GM20431 (cell line): Measurements from ENCODE around the gene MTERF4.

Source experiments
- in situ Hi-C: fragments of 300-500 bp; cut with MseI, MboI; formaldehyde crosslinking; loops from one replicate; pipeline ENCODE4 v1.15.0; 2020; ENCODE audit warnings: low sequenced_read_pairs; ENCODE audit not compliant: unreplicated experiment

Gene MTERF4

GRCh38 chr2:241136191-241136590, 34.1 kb upstream of the MTERF4 start:
- in situ Hi-C loops, result no loop called here

GRCh38 chr2:241135737-241136136, 33.6 kb upstream of the MTERF4 start:
- in situ Hi-C loops, result no loop called here

GRCh38 chr2:241134711-241135110, 32.6 kb upstream of the MTERF4 start:
- in situ Hi-C loops, result no loop called here

GRCh38 chr2:241133436-241133820, 31.3 kb upstream of the MTERF4 start:
- in situ Hi-C loops, result no loop called here

GRCh38 chr2:241132538-241133435, 30.7 kb upstream of the MTERF4 start:
- in situ Hi-C loops, result no loop called here

- in situ Hi-C loops, result no loop called here
Observed at GRCh38 chr2:241131531-241131930, 29.4 kb upstream of the MTERF4 start.

GRCh38 chr2:241130316-241130715, 28.2 kb upstream of the MTERF4 start:
- in situ Hi-C loops, result no loop called here

- in situ Hi-C loops, result no loop called here
Observed at GRCh38 chr2:241129086-241129871, 27.2 kb upstream of the MTERF4 start.

- in situ Hi-C loops, result no loop called here
Observed at GRCh38 chr2:241128266-241128665, 26.2 kb upstream of the MTERF4 start.

GRCh38 chr2:241126771-241127202, 24.7 kb upstream of the MTERF4 start:
- in situ Hi-C loops, result no loop called here

GRCh38 chr2:241126201-241126611, 24.1 kb upstream of the MTERF4 start:
- in situ Hi-C loops, result no loop called here

GRCh38 chr2:241125626-241126025, 23.5 kb upstream of the MTERF4 start:
- in situ Hi-C loops, result no loop called here

GRCh38 chr2:241123816-241124536, 21.9 kb upstream of the MTERF4 start:
- in situ Hi-C loops, result no loop called here

- in situ Hi-C loops, result no loop called here
Observed at GRCh38 chr2:241122376-241123002, 20.4 kb upstream of the MTERF4 start.

- in situ Hi-C loops, result no loop called here
Observed at GRCh38 chr2:241121008-241121407, 18.9 kb upstream of the MTERF4 start.

- in situ Hi-C loops, result no loop called here
Observed at GRCh38 chr2:241120440-241120839, 18.4 kb upstream of the MTERF4 start.

GRCh38 chr2:241118737-241119505, 16.8 kb upstream of the MTERF4 start:
- in situ Hi-C loops, result no loop called here

- in situ Hi-C loops, result no loop called here
Observed at GRCh38 chr2:241116606-241117560, 14.8 kb upstream of the MTERF4 start.
